HUES6 (cell line): ENCODE results near the gene SLC30A3.
A peak's percentile ranks its signal among the peaks of the same experiment; 100 is the strongest.
"Not testable (repeated sequence)": the region's sequence is repeated elsewhere in the genome, so short reads cannot be mapped to it uniquely, and the experiment has no call there.

Experiments
- H3K27ac ChIP-seq: 2 replicates; pipeline ENCODE4 v1.7.0; 2013; ENCODE audit warnings: low read depth, mild to moderate bottlenecking, low read length, inconsistent platforms
- H3K27me3 ChIP-seq: 2 replicates; pipeline ENCODE4 v1.6.1; 2013; ENCODE audit warnings: low read length; ENCODE audit not compliant: control insufficient read depth, insufficient read depth
- H3K36me3 ChIP-seq: 2 replicates; pipeline ENCODE4 v1.6.1; 2013; ENCODE audit warnings: low read length; ENCODE audit not compliant: control insufficient read depth, insufficient read depth
- H3K4me1 ChIP-seq: 2 replicates; pipeline ENCODE4 v1.6.1; 2013; ENCODE audit warnings: low read length; ENCODE audit not compliant: control insufficient read depth, insufficient read depth
- H3K4me3 ChIP-seq: 2 replicates; pipeline ENCODE4 v1.5.1; 2013; ENCODE audit warnings: low read depth, low read length
- H3K9ac ChIP-seq: one replicate; pipeline ENCODE4 v1.6.1; 2013; ENCODE audit warnings: mild to moderate bottlenecking, low read length
- H3K9me3 ChIP-seq: 2 replicates; pipeline ENCODE4 v1.6.1; 2013; ENCODE audit warnings: low read depth, low read length; ENCODE audit not compliant: control insufficient read depth, insufficient read depth

The SLC30A3 gene

DNA sequence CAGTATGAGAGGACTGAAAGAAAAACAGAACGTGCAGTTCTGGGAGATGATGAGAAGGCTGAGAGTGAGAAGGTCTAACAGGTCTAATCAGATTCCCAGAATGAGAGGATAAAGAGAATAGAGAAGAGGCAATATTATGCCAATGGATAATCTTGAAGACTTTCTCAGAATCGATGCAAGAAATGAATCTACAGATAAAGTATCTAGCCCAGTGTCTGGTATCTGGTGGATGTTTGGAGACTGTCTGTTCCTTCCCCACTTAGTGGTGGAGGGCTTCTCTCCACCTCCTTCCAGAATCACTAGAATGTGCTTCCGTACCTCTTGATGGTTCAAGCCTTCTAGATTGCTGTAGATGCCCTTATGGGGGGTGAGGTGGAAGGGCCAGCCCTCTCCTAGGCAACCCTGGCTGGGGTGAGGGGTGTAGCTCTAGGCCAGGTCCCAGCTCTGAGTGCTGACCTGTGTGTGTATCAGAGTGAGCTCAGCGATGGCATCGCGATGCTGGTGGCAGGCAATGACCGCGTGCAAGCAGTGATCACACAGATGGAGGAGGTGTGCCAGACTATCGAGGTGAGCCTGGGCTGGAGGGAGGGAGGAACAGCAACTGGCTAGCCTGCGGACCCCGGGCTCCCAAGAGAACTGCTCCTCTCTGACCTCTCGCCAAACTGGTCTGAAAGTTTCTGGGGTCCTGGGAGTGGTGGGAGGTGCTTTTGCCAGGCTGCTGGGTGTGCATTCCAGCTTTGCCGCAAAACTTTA, 41.8 kb upstream of the SLC30A3 start:
- peaks cover 48% of the 10 kb centered on the region for H3K27me3 ChIP-seq
- H3K4me3 ChIP-seq, result no peak overlapping the region
- no peaks in the 10 kb centered on the region for H3K9me3 ChIP-seq
- H3K27ac ChIP-seq, result no peak overlapping the region
- no peak overlapping the region for H3K9ac ChIP-seq
- 0 out of 2 replicates have a peak, but pooled peaks cover 3% of the 10 kb centered on the region for H3K36me3 ChIP-seq
- H3K4me1 ChIP-seq, result peaks cover 20% of the 10 kb centered on the region

DNA sequence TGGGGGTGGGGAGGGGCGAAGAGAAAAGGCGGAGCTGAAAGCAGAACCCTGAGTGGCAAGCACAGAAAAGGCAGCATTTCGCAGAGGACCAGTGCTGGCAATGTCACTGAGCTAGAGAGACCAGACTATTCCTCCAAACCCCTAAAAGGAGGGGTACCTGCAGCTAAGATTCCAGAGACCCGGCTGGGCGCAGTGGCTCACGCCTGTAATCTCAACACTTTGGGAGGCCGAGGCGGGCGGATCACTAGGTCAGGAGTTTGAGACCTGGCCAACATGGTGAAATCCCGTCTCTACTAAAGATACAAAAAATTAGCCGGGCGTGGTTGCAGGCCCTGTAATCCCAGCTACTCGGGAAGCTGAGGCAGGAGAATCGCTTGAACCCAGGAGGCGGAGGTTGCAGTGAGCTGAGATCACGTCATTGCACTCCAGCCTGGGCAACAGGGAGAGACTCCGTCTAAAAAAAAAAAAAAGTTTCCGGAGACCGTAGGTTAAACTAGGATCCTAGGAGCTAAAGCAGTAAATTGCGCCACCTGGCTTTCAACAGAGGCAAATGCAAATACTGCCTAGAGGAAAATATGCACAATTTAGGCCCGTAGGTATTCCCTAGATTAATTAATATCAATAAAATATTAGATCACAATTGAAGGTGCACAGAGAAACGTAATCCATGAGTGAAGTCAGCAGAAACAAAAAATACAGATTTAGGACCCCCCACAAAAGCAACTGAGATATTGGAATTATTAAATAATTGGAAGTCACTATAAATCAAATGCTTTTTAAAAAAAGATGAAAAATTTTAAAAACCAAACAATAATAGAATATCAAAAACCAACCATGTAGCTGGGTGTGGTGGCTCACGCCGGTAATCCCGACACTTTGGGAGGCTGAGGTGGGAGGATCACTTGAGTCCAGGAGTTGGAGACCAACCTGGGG, 40.5 kb upstream of the SLC30A3 start:
- peak overlapping the region; percentile 29 for H3K4me3 ChIP-seq
- no peak overlapping the region for H3K9ac ChIP-seq

DNA sequence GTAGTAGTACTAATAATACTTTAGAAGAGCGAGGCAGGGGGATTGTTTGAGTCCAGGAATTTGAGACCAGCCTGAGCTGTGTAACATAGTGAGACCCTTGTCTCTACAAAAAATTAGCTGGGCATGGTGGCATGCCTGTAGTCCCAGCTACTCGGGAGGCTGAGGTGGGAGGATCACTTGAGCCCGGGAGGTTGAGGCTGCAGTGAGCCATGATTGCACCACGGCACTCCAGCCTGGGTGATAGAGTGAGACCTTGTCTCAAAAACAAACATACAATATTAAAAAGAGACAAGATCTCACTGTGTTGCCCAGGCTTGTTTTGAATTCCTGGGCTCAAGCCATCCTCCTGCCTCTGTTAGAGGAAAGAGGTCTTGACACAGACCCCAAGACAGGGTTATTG, 37.8 kb upstream of the SLC30A3 start:
- H3K36me3 ChIP-seq, H3K4me3 ChIP-seq, H3K9me3 ChIP-seq, H3K4me1 ChIP-seq, H3K9ac ChIP-seq, H3K27ac ChIP-seq: not testable (repeated sequence)
- H3K27me3 ChIP-seq, result peaks cover 14% of the 10 kb centered on the region

More for the DNA sequence above, 40.5 kb upstream of the SLC30A3 start:
- H3K4me1 ChIP-seq, result peaks cover 20% of the 10 kb centered on the region
- H3K27me3 ChIP-seq, result peaks cover 42% of the 10 kb centered on the region
- no peaks in the 10 kb centered on the region for H3K36me3 ChIP-seq
- no peaks in the 10 kb centered on the region for H3K9me3 ChIP-seq
- no peak overlapping the region for H3K27ac ChIP-seq

DNA sequence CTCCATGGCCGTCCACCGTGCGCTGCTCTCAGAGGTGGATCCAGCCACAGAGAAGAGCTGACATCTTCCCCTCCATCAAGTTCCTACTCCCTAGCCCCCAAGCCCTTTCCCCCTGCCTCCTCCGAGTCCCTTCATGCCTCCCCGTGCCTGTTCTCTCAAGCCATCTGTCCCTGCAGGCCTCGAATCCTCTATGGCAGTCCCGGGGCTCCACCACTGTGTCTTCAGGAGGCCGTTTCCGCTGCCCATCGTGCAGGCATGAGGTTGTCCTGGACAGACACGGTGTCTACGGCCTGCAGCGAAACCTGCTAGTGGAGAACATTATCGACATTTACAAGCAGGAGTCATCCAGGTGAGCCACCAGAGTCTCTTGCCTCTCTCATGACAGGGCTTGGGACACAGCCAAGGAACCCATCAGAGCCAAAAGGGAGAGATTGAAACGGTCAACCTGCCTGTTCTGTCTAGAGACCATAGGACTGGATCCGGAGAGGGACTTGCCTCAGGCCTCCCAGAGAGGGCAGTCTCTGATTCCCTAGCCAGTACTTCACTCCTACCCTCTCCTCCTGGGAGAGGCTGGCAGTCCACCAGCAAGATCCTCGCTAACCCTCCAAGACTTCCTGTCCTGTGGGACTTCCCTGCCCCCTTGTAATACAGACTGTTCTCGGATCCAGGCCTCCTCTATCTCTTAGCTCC, 35.7 kb upstream of the SLC30A3 start:
- H3K27ac ChIP-seq, result no peak overlapping the region
- H3K9ac ChIP-seq, result no peak overlapping the region
- H3K27me3 ChIP-seq, result no peaks in the 10 kb centered on the region
- no peaks in the 10 kb centered on the region for H3K36me3 ChIP-seq
- H3K9me3 ChIP-seq, result no peaks in the 10 kb centered on the region
- no peak overlapping the region for H3K4me3 ChIP-seq
- peaks cover 7% of the 10 kb centered on the region for H3K4me1 ChIP-seq

- no peak overlapping the region for H3K9ac ChIP-seq
- H3K9me3 ChIP-seq, result no peaks in the 10 kb centered on the region
- no peaks in the 10 kb centered on the region for H3K27me3 ChIP-seq
- H3K4me1 ChIP-seq, result 0 out of 2 replicates have a peak, but pooled peaks cover 4% of the 10 kb centered on the region
- H3K36me3 ChIP-seq, result no peaks in the 10 kb centered on the region
- no peak overlapping the region for H3K27ac ChIP-seq
- H3K4me3 ChIP-seq, result no peak overlapping the region
Observed at GRCh38 chr2:27297195-27297594, 34.3 kb upstream of the SLC30A3 start.

- Histone ChIP-seq H3K4me1 (peaks cover 10% of the 10 kb centered on the region), H3K9ac (no peak overlapping the region), H3K27me3 (no peaks in the 10 kb centered on the region), H3K27ac (no peak overlapping the region), H3K36me3 (no peaks in the 10 kb centered on the region), H3K9me3 (no peaks in the 10 kb centered on the region), H3K4me3 (no peak overlapping the region)
Observed at GRCh38 chr2:27296481-27296880, 33.6 kb upstream of the SLC30A3 start.

GRCh38 chr2:27294928-27295327, 32.1 kb upstream of the SLC30A3 start:
- H3K36me3 ChIP-seq, result no peaks in the 10 kb centered on the region
- no peak overlapping the region for H3K9ac ChIP-seq
- peaks cover 12% of the 10 kb centered on the region for H3K4me1 ChIP-seq
- no peaks in the 10 kb centered on the region for H3K27me3 ChIP-seq
- H3K9me3 ChIP-seq, result no peaks in the 10 kb centered on the region
- H3K4me3 ChIP-seq, result no peak overlapping the region
- H3K27ac ChIP-seq, result no peak overlapping the region

DNA sequence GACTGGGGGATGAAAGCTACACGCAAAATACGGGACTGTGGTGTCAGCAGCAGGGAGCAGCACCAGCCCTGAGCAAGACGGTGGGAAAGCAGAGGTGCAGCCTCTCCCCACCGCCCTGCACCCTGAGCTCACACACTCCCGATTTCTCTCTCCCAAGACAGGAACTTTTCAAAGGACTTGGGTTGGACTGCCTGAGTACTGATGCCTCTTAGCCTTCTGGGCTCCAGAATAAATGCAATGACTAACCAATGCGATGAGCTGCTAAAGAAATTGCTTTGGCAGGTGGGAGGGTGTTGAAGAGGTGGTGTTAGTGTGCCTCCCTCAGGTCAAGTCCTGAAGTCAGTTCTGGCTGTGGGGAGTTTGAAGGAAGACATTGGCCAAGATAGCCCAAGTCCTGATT, 29.0 kb upstream of the SLC30A3 start:
- Histone ChIP-seq H3K9ac (no peak overlapping the region), H3K27ac (no peak overlapping the region), H3K4me1 (peaks cover 15% of the 10 kb centered on the region), H3K27me3 (no peaks in the 10 kb centered on the region), H3K36me3 (no peaks in the 10 kb centered on the region), H3K9me3 (no peaks in the 10 kb centered on the region), H3K4me3 (0 out of 2 replicates have a peak overlapping the region, but pooled peaks have one; percentile 2)

DNA sequence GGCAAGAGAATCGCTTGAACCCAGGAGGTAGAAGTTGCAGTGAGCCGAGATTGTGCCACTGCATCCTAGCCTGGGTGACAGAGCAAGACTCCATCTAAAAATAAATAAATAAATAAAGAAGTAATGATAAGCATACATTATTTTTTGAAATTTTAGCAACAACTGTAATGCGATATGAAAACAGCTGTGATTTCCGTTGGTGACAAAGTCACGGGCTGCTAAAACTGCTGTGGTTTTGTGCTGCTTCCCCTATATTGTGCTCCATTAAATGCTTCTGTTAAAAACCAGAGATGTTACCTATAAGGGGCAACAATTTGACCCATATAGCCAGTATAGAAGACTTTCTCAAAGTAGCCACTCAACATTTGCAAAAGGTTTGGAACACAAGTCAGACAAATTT, 27.7 kb upstream of the SLC30A3 start:
- H3K27ac ChIP-seq, result no peak overlapping the region
- no peak overlapping the region for H3K9ac ChIP-seq
- H3K9me3 ChIP-seq, result no peaks in the 10 kb centered on the region
- no peaks in the 10 kb centered on the region for H3K27me3 ChIP-seq
- no peak overlapping the region for H3K4me3 ChIP-seq
- no peaks in the 10 kb centered on the region for H3K36me3 ChIP-seq
- H3K4me1 ChIP-seq, result peaks cover 20% of the 10 kb centered on the region

DNA sequence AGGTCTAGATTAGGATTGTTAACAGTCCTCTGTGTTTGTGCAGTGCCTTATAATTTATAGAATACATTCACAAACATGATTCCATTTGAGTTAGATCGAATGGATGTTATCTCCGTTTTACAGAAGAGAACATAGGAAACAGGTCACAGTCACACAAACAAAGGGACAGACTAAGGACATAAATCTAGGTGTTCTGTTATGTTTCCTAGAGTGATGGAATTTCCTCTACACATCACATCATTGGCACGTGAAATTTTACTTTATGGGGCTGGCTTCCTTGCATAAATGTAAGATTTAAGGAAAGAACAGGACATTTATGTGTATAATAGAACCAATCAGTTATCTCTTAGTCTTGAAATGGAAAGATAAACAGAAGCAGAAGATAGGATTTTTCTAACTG, 25.8 kb upstream of the SLC30A3 start:
- H3K27me3 ChIP-seq, result no peaks in the 10 kb centered on the region
- no peak overlapping the region for H3K4me3 ChIP-seq
- no peaks in the 10 kb centered on the region for H3K36me3 ChIP-seq
- no peak overlapping the region for H3K9ac ChIP-seq
- peaks cover 20% of the 10 kb centered on the region for H3K4me1 ChIP-seq
- H3K9me3 ChIP-seq, result no peaks in the 10 kb centered on the region
- no peak overlapping the region for H3K27ac ChIP-seq
